H1 (cell line): Measurements from ENCODE around the gene GPR162.

ENCODE experiments used
- KDM5A ChIP-seq: fragments of 200-600 bp; IDR thresholded peaks from 2 replicates; pipeline ENCODE4 v1.7.1; 2012; ENCODE audit warnings: mild to moderate bottlenecking, low read length, inconsistent platforms, mixed read lengths
- MAFK ChIP-seq: IDR thresholded peaks from 2 replicates; pipeline ENCODE4 v1.6.1; 2012; ENCODE audit warnings: low read depth, mild to moderate bottlenecking, improper control_type of control experiment, low read length
- MAX ChIP-seq: IDR thresholded peaks from 2 replicates; pipeline ENCODE4 v1.6.1; 2012; ENCODE audit warnings: inconsistent platforms
- POLR2A ChIP-seq, 2 experiments: IDR thresholded peaks; 1 replicate in 1 of 2; 2 replicates in 1 of 2; pipeline ENCODE4 v1.6.1; 2011; ENCODE audit warnings: low read depth in 2 of 2, low read length in 2 of 2, mild to moderate bottlenecking in 2 of 2; ENCODE audit errors: control extremely low read depth in 1 of 2
- SRF ChIP-seq: IDR thresholded peaks from 2 replicates; pipeline ENCODE4 v1.6.1; 2011; ENCODE audit warnings: mild to moderate bottlenecking, low read depth, low read length, moderate library complexity
- USF2 ChIP-seq: IDR thresholded peaks from 2 replicates; pipeline ENCODE4 v1.6.1; 2011; ENCODE audit warnings: low read length, improper control_type of control experiment
- TF ChIP-seq, protein P1 (sequence below), 3 experiments: IDR thresholded peaks; 1 replicate in 2 of 3; 2 replicates in 1 of 3; pipeline versions ENCODE4 v1.5.1 to v1.6.1; 2011; ENCODE audit warnings: low read length in 3 of 3, mild to moderate bottlenecking in 3 of 3, inconsistent platforms in 2 of 3, low read depth in 1 of 3, moderate library complexity in 1 of 3; ENCODE audit not compliant: insufficient read depth in 1 of 3; ENCODE audit errors: control extremely low read depth in 1 of 3

- TF ChIP-seq, protein P1, sequence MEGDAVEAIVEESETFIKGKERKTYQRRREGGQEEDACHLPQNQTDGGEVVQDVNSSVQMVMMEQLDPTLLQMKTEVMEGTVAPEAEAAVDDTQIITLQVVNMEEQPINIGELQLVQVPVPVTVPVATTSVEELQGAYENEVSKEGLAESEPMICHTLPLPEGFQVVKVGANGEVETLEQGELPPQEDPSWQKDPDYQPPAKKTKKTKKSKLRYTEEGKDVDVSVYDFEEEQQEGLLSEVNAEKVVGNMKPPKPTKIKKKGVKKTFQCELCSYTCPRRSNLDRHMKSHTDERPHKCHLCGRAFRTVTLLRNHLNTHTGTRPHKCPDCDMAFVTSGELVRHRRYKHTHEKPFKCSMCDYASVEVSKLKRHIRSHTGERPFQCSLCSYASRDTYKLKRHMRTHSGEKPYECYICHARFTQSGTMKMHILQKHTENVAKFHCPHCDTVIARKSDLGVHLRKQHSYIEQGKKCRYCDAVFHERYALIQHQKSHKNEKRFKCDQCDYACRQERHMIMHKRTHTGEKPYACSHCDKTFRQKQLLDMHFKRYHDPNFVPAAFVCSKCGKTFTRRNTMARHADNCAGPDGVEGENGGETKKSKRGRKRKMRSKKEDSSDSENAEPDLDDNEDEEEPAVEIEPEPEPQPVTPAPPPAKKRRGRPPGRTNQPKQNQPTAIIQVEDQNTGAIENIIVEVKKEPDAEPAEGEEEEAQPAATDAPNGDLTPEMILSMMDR (IDR thresholded peaks at IDR 0.05; ENCODE audit: control extremely low read depth in 1 of 3, insufficient read depth in 1 of 3, low read depth in 1 of 3, low read length in 3 of 3), result no peak
- TF ChIP-seq MAX (no peak), MAFK (no peak), USF2 (no peak), KDM5A (no peak), SRF (no peak), POLR2A (IDR thresholded peaks at IDR 0.05; ENCODE audit: control extremely low read depth in 1 of 2, low read depth in 2 of 2, low read length in 2 of 2) (no peak)
Measured at GRCh38 chr12:6826734-6827436, 5.3 kb downstream of the GPR162 start.
